HG03457 (cell line): ENCODE results near the gene TFE3.
"Not testable (repeated sequence)": the region's sequence is repeated elsewhere in the genome, so short reads cannot be mapped to it uniquely, and the experiment has no call there.

Source experiments
- ATAC-seq: cut with Tn5 transposase; IDR thresholded peaks from one replicate; pipeline ENCODE4 v1.9.1; 2021; ENCODE audit warnings: moderate number of reproducible peaks; ENCODE audit not compliant: unreplicated experiment

The TFE3 gene

GRCh38 chrX:49002091-49002935, 40.8 kb downstream of the TFE3 start, which contains the start of gene GRIPAP1:
TSS of gene GRIPAP1 (minus strand) at chrX:49002264. CDS start at chrX:49002229, 35 bp downstream.
- ATAC-seq = no peak

DNA sequence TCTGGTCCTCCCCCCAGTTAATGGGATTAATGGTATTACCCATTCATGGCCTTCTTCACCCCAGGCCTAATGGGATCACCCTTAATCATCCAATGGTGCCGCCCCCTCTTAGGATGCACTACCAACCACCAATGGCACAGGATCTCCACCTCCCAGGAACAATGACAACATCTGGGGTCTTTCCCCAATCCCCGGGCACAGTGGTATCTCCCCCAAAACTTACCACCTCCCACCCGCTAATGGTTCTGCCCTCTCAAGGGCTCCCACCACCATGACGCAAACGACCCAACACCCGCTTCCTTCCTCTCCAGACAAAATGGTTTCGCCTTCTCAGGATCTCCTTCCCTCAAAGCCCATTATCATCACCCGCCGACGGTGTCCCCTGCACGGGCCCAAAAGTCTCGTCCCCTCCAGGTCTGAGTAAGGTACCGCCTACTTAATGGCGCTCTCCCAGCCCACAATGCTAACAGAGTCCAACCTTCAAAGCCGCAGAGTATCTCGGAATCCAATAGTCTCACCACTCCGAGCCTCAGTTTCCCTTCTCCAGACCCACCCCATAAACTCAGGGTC, 41.6 kb downstream of the TFE3 start:
- ATAC-seq = no peak

- no peak for ATAC-seq
Measured at GRCh38 chrX:49000636-49001035, 42.5 kb downstream of the TFE3 start.

DNA sequence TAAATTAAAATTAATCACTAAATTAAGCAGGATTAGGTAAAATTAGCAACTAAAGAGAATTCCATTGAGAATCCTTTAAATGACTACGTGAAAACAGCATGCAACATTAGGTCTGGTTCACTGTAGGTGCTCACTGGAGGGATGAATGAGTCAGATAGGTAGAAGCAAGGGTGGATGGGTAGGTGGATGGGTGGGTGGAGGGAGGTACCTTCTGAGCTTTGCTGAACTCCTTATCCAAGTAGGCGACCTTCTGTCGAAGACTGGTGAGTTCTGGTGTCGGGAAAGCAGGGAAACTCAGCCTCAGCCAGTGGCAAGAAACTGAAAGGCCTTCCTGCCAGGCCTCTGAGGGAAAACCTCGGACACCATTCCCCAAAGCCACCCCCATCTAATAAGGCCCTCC, 44.1 kb downstream of the TFE3 start:
- no peak for ATAC-seq

DNA sequence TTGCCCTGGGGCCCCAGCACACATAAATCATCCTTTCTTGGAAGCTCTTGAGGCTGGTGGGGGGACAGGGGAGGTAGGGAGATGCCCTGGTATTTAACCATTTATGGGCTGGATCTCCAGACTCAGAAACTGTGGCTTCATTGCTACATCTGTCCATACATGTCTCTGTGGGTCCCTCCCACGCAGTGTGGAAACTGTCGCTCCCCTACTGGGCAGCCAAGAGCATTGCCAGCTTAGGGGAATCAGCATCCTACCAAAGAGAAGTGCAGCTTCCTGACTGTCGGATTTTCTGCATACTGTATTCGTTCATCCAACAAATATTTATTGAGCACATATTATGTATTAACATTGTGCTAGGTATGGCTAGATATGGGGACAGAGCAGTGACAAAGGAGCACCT, 44.8 kb downstream of the TFE3 start:
- ATAC-seq = no peak

- no peak for ATAC-seq
Measured at GRCh38 chrX:48997865-48998264, 45.3 kb downstream of the TFE3 start.

DNA sequence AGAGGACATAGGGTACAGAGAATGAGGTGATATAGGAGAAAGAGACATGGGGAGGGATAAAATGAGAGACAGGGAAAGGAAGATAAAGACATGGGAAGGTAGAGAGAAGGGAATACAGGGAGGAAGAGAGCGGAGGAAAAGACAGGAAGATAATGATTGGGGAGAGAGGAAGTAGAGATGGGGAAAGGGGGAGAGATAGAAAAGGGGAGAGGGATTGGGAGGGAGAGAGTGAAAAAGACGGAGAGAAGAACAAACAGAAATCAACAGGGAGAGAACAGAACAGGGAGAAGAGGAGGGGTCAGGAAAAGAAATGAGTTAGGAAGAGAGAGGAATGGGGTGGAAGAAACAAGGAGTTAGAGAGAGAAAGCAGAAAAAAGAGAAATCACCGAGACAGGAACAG, 45.7 kb downstream of the TFE3 start:
- no peak for ATAC-seq

DNA sequence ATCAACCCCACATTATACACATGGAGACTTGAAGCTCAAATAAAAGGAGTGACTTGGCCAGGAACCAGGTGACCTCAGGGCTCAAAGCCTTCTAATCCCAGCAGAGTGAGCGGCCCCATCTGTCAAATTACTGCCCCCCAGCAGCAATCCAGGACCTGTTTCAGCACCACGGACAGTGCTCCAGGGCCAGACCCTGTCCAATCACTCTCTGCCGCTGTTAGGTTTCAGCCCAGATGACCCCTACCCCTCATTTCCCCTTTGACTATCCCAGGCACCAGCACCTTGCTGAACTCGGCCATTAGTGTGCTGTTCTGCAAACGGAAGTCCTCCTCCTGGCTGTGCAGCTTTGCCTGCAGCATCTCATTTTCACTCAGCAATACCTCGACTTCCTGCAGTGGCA, 46.2 kb downstream of the TFE3 start:
- ATAC-seq = no peak

DNA sequence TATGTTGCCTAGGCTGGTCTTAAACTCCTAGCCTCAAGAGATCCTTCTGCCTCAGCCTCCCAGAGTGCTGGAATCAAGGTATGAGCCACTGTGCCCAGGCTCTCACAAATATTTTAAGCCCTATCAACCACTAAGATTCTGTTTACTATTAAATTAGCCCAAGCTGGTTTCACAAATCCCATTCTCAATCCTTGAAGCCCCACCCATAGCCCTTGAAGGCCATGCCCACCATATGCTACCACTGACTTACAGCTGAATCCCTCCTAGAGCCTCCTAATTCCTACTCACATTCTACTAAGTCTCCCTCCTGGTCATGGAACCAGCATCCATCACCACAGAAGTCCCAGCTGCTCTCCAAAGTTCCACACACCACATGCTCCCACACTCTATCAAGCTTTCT, 50.8 kb downstream of the TFE3 start:
- no peak for ATAC-seq

GRCh38 chrX:48989483-48989882, 53.7 kb downstream of the TFE3 start:
- ATAC-seq = no peak

DNA sequence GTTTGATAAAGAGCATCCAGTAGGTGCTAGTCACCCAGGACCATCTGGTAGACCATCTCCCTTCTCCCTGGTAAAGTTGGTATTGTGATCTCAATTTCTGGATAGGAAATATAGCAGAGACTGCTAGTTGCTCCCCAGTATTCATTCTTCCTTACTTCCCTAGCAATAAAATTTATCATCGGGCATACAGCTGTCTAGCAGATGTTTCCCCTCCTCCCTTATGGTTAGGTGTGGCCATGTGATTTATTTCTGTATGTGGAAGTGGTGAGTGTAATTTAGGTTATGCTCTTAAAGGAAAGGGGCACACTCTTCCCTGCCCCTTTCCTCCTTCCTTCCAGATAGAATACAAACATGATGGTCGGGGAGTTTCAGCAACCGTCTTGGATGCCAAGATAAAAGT, 59.3 kb downstream of the TFE3 start:
- no peak for ATAC-seq

DNA sequence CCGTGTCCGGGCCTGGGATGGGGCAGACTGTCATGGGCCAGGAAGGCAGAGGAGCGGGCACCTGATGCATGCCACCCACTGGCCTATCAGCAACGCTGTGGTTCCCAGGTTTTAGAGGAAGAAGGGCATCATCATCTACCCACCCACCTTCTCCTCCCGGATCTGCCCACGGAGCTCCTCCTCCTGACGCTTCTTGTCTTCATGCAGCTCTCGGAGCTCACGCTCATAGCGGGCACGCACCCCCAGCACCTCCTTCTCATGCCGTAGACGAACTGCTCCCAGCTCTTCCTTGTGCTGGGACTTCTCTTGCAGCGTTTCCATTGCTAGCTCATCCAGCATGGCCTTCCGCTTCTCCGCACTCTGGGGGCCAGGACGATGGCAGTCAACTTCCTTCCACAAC, 60.1 kb downstream of the TFE3 start:
- no peak for ATAC-seq

DNA sequence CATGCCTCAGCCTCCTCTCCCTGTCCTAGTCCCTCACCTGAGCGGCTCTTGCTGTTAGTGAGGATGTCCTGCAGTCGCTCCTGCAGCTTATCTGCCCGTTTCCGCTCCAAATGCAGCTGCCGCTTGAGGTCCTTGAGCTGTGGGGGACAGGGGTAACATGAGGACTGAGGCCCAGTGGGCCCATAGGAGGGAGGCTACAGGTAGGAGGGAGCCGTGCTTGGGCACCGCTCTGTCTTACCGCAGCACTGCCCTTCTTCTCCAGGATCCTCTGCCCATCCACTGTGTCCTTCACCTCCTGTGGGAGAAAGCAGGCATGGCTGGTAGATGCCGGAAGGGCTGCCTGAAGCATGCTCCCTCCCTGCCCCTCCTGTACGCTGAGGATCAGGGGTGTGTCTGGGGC, 62.0 kb downstream of the TFE3 start:
- ATAC-seq = no peak

DNA sequence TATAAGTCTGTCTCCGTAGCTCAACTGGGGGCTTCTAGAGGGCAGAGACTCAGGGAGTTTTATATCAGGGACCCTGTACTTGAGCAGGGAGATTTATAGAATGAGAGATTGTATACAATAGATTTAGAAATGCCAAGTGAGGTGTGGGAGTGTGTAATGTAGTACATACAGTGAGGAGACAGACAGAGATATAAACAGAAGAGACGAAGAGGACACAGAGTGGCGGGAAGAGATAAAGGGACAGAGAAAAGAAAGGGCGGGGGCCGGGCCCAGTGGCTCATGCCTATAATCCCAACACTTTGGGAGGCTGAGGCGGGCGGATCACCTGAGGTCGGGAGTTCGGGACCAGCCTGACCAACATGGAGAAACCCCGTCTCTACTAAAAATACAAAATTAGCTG, 62.8 kb downstream of the TFE3 start:
- not testable (repeated sequence) for ATAC-seq
